HL-60 (cell line): ENCODE results near the gene COMMD1.

ENCODE experiments used
- CTCF ChIP-seq: IDR thresholded peaks from one replicate; pipeline ENCODE4 v1.5.1; 2011; ENCODE audit warnings: low read length, control low read depth, inconsistent platforms; ENCODE audit not compliant: insufficient read depth
- GABPA ChIP-seq: IDR thresholded peaks from 2 replicates; pipeline ENCODE4 v1.6.1; 2012; ENCODE audit warnings: low read depth
- POLR2AphosphoS5 ChIP-seq: IDR thresholded peaks from 2 replicates; pipeline ENCODE4 v1.6.1; 2012; ENCODE audit warnings: low read depth

GRCh38 chr2:62014102-62014501 is 108.6 kb downstream of the COMMD1 start:
- TF ChIP-seq CTCF (no peak), POLR2AphosphoS5 (no peak), GABPA (no peak)
